IMR-90 (cell line): Measurements from ENCODE around the gene SLC2A1. TPM values are rescaled to one million over a fixed set of nuclear protein-coding genes. Genes with fewer than 3 reads are reported as not detected.

ENCODE experiments used
- ATAC-seq: fragments of 200-7000 bp; cut with Tn5 transposase; 2 replicates; pipeline ENCODE4 v1.9.1; 2020; ENCODE audit warnings: low read depth, mild to moderate bottlenecking, moderate library complexity
- BruUV-seq: library from RNA; stranded (reverse); fragments of 400-500 nt; replicated peaks from 2 replicates; lab custom pipeline; 2021; lab: Mats Ljungman, UMichigan
- CTCF ChIA-PET: fragments of 300-600 bp; formaldehyde crosslinking; extraction: SDS; loops from one replicate; lab custom pipeline; 2021; ENCODE audit warnings: antibody characterized with exemption; lab: Yijun Ruan, JAX
- POLR2A ChIA-PET: fragments of 300-600 bp; sonication (Branson Sonifier 250); formaldehyde crosslinking; loops from one replicate; lab custom pipeline; 2022; ENCODE audit warnings: antibody characterized with exemption; ENCODE audit not compliant: unreplicated experiment; lab: Charles Lee
- DNase-seq: peaks from one replicate; pipeline ENCODE4 v3.0.0; 2013
- H2AFZ ChIP-seq: replicated peaks from 2 replicates; pipeline ENCODE3; 2013; ENCODE audit warnings: low read length, mild to moderate bottlenecking; ENCODE audit not compliant: poor library complexity
- H2AK5ac ChIP-seq: 2 replicates; pipeline ENCODE4 v1.6.1; 2013; ENCODE audit warnings: low read depth, low read length, inconsistent platforms
- H2AK9ac ChIP-seq: replicated peaks from 2 replicates; pipeline ENCODE3; 2013; ENCODE audit warnings: mild to moderate bottlenecking, low read depth, low read length, moderate library complexity; ENCODE audit not compliant: poor library complexity
- H2BK120ac ChIP-seq: 2 replicates; pipeline ENCODE4 v1.6.1; 2013; ENCODE audit warnings: low read depth, low read length, inconsistent platforms
- H2BK15ac ChIP-seq: 3 replicates; pipeline ENCODE4 v1.6.1; 2013; ENCODE audit warnings: low read depth, low read length, inconsistent platforms
- H2BK20ac ChIP-seq: 2 replicates; pipeline ENCODE4 v1.6.1; 2013; ENCODE audit warnings: low read depth, mild to moderate bottlenecking, inconsistent platforms, low read length, moderate library complexity
- H2BK5ac ChIP-seq: 2 replicates; pipeline ENCODE4 v1.6.1; 2013; ENCODE audit warnings: mild to moderate bottlenecking, low read depth, low read length, inconsistent platforms; ENCODE audit not compliant: poor library complexity, severe bottlenecking
- H3K14ac ChIP-seq: replicated peaks from 2 replicates; pipeline ENCODE4 v1.6.1; 2013; ENCODE audit warnings: low read depth, low read length, inconsistent platforms
- H3K18ac ChIP-seq: 2 replicates; pipeline ENCODE4 v1.6.1; 2013; ENCODE audit warnings: low read depth, low read length, control low read depth
- H3K23ac ChIP-seq: 2 replicates; pipeline ENCODE4 v1.6.1; 2013; ENCODE audit warnings: low read depth, low read length, inconsistent platforms
- H3K27ac ChIP-seq: 2 replicates; pipeline ENCODE4 v1.5.1; 2013; ENCODE audit warnings: mild to moderate bottlenecking, control low read depth, low read length; ENCODE audit not compliant: insufficient read depth
- H3K27me3 ChIP-seq: 2 replicates; pipeline ENCODE4 v1.6.1; 2013; ENCODE audit warnings: low read length; ENCODE audit not compliant: control insufficient read depth, insufficient read depth
- H3K36me3 ChIP-seq: 2 replicates; pipeline ENCODE4 v1.6.1; 2013; ENCODE audit warnings: low read length, mixed read lengths; ENCODE audit not compliant: control insufficient read depth, insufficient read depth
- H3K4ac ChIP-seq: 2 replicates; pipeline ENCODE4 v1.6.1; 2013; ENCODE audit warnings: low read depth, low read length, inconsistent platforms
- H3K4me1 ChIP-seq: 2 replicates; pipeline ENCODE4 v1.6.1; 2013; ENCODE audit warnings: low read length, mixed read lengths; ENCODE audit not compliant: control insufficient read depth, insufficient read depth
- H3K4me2 ChIP-seq: 2 replicates; pipeline ENCODE4 v1.6.1; 2013; ENCODE audit warnings: low read depth, mild to moderate bottlenecking, control low read depth, low read length, moderate library complexity
- H3K4me3 ChIP-seq: 2 replicates; pipeline ENCODE4 v1.5.1; 2013; ENCODE audit warnings: low read depth, mild to moderate bottlenecking, control low read depth, low read length, moderate library complexity; ENCODE audit not compliant: insufficient read depth
- H3K56ac ChIP-seq: 2 replicates; pipeline ENCODE4 v1.6.1; 2013; ENCODE audit warnings: low read length, inconsistent platforms; ENCODE audit not compliant: insufficient read depth; ENCODE audit errors: extremely low read depth
- H3K79me1 ChIP-seq, 2 experiments: 2 replicates each; pipeline ENCODE4 v1.6.1; 2013; ENCODE audit warnings: low read length in 2 of 2, inconsistent platforms in 1 of 2, low read depth in 1 of 2
- H3K9ac ChIP-seq: 2 replicates; pipeline ENCODE4 v1.6.1; 2013; ENCODE audit warnings: low read depth, low read length, control low read depth
- H3K9me1 ChIP-seq: 2 replicates; pipeline ENCODE4 v1.6.1; 2013; ENCODE audit warnings: low read length, inconsistent platforms; ENCODE audit not compliant: insufficient read depth
- H3K9me3 ChIP-seq: 2 replicates; pipeline ENCODE4 v1.6.1; 2013; ENCODE audit warnings: low read length; ENCODE audit not compliant: control insufficient read depth, insufficient read depth
- H4K20me1 ChIP-seq: 2 replicates; pipeline ENCODE4 v1.6.1; 2013; ENCODE audit warnings: low read length, inconsistent platforms; ENCODE audit not compliant: insufficient read depth
- H4K5ac ChIP-seq: 2 replicates; pipeline ENCODE4 v1.6.1; 2013; ENCODE audit warnings: mild to moderate bottlenecking, low read depth, low read length, control low read depth
- H4K8ac ChIP-seq, 2 experiments: 2 replicates each; pipeline ENCODE4 v1.6.1; 2013; ENCODE audit warnings: low read depth in 2 of 2, low read length in 2 of 2, control low read depth in 1 of 2, inconsistent platforms in 1 of 2
- H4K91ac ChIP-seq: 2 replicates; pipeline ENCODE4 v1.6.1; 2013; ENCODE audit warnings: low read depth, low read length, inconsistent platforms; ENCODE audit not compliant: insufficient read depth
- CEBPB ChIP-seq: IDR thresholded peaks from 2 replicates; pipeline ENCODE4 v1.6.1; 2012; ENCODE audit warnings: low read depth, low read length, improper control_type of control experiment
- CTCF ChIP-seq: conservative IDR thresholded peaks from 2 replicates; pipeline ENCODE4 v1.5.1; 2012; ENCODE audit warnings: mild to moderate bottlenecking, low read depth, low read length, improper control_type of control experiment
- MAFK ChIP-seq: IDR thresholded peaks from 2 replicates; pipeline ENCODE4 v1.6.1; 2012; ENCODE audit warnings: low read depth, low read length, improper control_type of control experiment
- MAZ ChIP-seq: IDR thresholded peaks from 2 replicates; pipeline ENCODE4 v1.6.1; 2012; ENCODE audit warnings: low read depth, mild to moderate bottlenecking, low read length, improper control_type of control experiment, moderate library complexity, borderline replicate concordance
- MXI1 ChIP-seq: IDR thresholded peaks from 2 replicates; pipeline ENCODE4 v1.6.1; 2012; ENCODE audit warnings: low read depth, mild to moderate bottlenecking, low read length, moderate library complexity, borderline replicate concordance
- NFE2L2 ChIP-seq: fragments of 150-350 bp; IDR thresholded peaks from 2 replicates; pipeline ENCODE4 v1.6.1; 2016; ENCODE audit warnings: low read depth, mild to moderate bottlenecking, low read length
- POLR2A ChIP-seq: IDR thresholded peaks from 2 replicates; pipeline ENCODE4 v1.6.1; 2012; ENCODE audit warnings: mild to moderate bottlenecking, low read depth, low read length
- RAD21 ChIP-seq: IDR thresholded peaks from 2 replicates; pipeline ENCODE4 v1.6.1; 2012; ENCODE audit warnings: low read length, improper control_type of control experiment
- RCOR1 ChIP-seq: IDR thresholded peaks from 2 replicates; pipeline ENCODE4 v1.6.1; 2012; ENCODE audit warnings: mild to moderate bottlenecking, low read length, improper control_type of control experiment; ENCODE audit not compliant: insufficient replicate concordance
- RFX5 ChIP-seq: IDR thresholded peaks from 2 replicates; pipeline ENCODE4 v1.8.0; 2012; ENCODE audit warnings: low read depth, mild to moderate bottlenecking, low read length, moderate library complexity
- SMC3 ChIP-seq: fragments of 150-350 bp; IDR thresholded peaks from 2 replicates; pipeline ENCODE4 v1.6.1; 2016; ENCODE audit warnings: low read depth, mild to moderate bottlenecking, antibody characterized with exemption, low read length, moderate library complexity
- WGBS, 2 experiments: methylation state at CpG; one replicate each; pipeline versions ENCODE4 v1.1.5 to v1.1.7; 2013; ENCODE audit warnings: missing lambda C conversion rate in 2 of 2; ENCODE audit not compliant: insufficient read length in 1 of 2; ENCODE audit errors: extremely low coverage in 2 of 2; 5-methylcytosine and 5-hydroxymethylcytosine counted together
- dilution Hi-C: fragments of 300-500 bp; cut with HindIII; formaldehyde crosslinking; loops from one replicate; pipeline ENCODE4 v1.14.3; 2018; ENCODE audit warnings: low sequenced_read_pairs; ENCODE audit not compliant: unreplicated experiment
- in situ Hi-C: fragments of 300-500 bp; cut with MboI; formaldehyde crosslinking; loops from 3 replicates; pipeline ENCODE4 v1.14.3; 2019; ENCODE audit warnings: low sequenced_read_pairs, inconsistent platforms, mixed read lengths
- intact Hi-C: fragments of 100-400 bp; cut with micrococcal nuclease; formaldehyde crosslinking; loops from 2 replicates; pipeline ENCODE4 v1.10.0; 2022
- polyA plus RNA-seq, 3 experiments: library from polyadenylated mRNA; depleted of rRNA; stranded (reverse); fragments of >200 nt; gene quantifications; 2 replicates each; pipeline ENCODE4 v1.2.3, GENCODE V29; 2012; ENCODE audit warnings: low replicate concordance in 1 of 3
- total RNA-seq: library from RNA; depleted of rRNA; stranded (reverse); fragments of >200 nt; gene quantifications from 2 replicates; pipeline ENCODE4 v1.2.3, GENCODE V29; 2012

Gene SLC2A1
- total and polyA plus RNA-seq, 2 of the 4 experiments (the other 2 are of a cell fraction), result 200 to 395 TPM

GRCh38 chr1:42957880-42958487, 684 bp downstream of the SLC2A1 start (continued):
- TF ChIP-seq MAZ, result peak; percentile 67; the same call in 1 of the 2 replicates

- Histone ChIP-seq H2BK5ac (peak overlapping the region; percentile 75), H3K27ac (peak overlapping the region; percentile 89), H4K8ac (peak overlapping the region in 1 of 2 experiments; percentile 66; a peak in 2 of 4 replicates), H4K20me1 (peaks cover 60% of the 10 kb centered on the region), H4K5ac (peak overlapping the region; percentile 11; the same call in 1 of the 2 replicates), H3K79me1 (peaks cover 17 to 54% of the 10 kb centered on the region in 2 experiments), H4K91ac (peak overlapping the region; percentile 38; the same call in 1 of the 2 replicates), H3K9me1 (peaks cover 40% of the 10 kb centered on the region), H3K4me2 (peak overlapping the region; percentile 96), H2AK9ac (peak overlapping the region; percentile 94), H2AFZ (peak overlapping the region; percentile 56), H3K4me3 (peak overlapping the region; percentile 91), H3K4me1 (peaks cover 44% of the 10 kb centered on the region), H3K9me3 (no peaks in the 10 kb centered on the region), H3K18ac (peak overlapping the region; percentile 52), H2BK120ac (peak overlapping the region; percentile 32; the same call in 1 of the 2 replicates), H3K56ac (peak overlapping the region; percentile 37; the same call in 1 of the 2 replicates), H3K9ac (peak overlapping the region; percentile 90), H2BK15ac (0 out of 3 replicates have a peak overlapping the region, but pooled peaks have one; percentile 16), H3K23ac (peak overlapping the region; percentile 91), H3K4ac (peak overlapping the region; percentile 67), H3K14ac (peak overlapping the region; percentile 92), H3K36me3 (peaks cover 32% of the 10 kb centered on the region), H3K27me3 (no peaks in the 10 kb centered on the region), H2BK20ac (peak overlapping the region; percentile 44; the same call in 1 of the 2 replicates), H2AK5ac (peak overlapping the region; percentile 35; the same call in 1 of the 2 replicates)
- dilution Hi-C loops (no loop called here), intact Hi-C loops (no loop called here), in situ Hi-C loops (no loop called here)
- 20% methylated on average over 2 of the region's 26 CpGs; no CpG with 5 or more reads in 1 of the 2 experiments for WGBS, 2 experiments
- ChIA-PET POLR2A (interaction anchor here (0.5 kb wide), 1 partner anchor 125 kb away, joined by 10 read pairs; no protein-coding TSS in a partner anchor), CTCF (interaction anchor here (1.0 to 1.1 kb wide), 2 partner anchors 13 to 116 kb away, joined by 3 to 4 read pairs; no protein-coding TSS in a partner anchor)
- DNase-seq, result no peak
- ATAC-seq, result no peak
- no TSS peak for BruUV-seq
- TF ChIP-seq POLR2A (no peak; the same call in 1 of the 2 replicates), CTCF (no peak), RCOR1 (no peak), MAZ (no peak), SMC3 (no peak), NFE2L2 (no peak), MXI1 (no peak), RAD21 (no peak), RFX5 (no peak), CEBPB (no peak), MAFK (no peak)
Observed at GRCh38 chr1:42957229-42957879, 1.3 kb downstream of the SLC2A1 start.
